ENCODE data around the gene F10. TPM values are rescaled to one million over a fixed set of nuclear protein-coding genes. Genes with fewer than 3 reads are reported as not detected.

Gene F10
- total and polyA plus RNA-seq, 10 donors = 1.6 to 6.4 (median 2.9) TPM

DNA sequence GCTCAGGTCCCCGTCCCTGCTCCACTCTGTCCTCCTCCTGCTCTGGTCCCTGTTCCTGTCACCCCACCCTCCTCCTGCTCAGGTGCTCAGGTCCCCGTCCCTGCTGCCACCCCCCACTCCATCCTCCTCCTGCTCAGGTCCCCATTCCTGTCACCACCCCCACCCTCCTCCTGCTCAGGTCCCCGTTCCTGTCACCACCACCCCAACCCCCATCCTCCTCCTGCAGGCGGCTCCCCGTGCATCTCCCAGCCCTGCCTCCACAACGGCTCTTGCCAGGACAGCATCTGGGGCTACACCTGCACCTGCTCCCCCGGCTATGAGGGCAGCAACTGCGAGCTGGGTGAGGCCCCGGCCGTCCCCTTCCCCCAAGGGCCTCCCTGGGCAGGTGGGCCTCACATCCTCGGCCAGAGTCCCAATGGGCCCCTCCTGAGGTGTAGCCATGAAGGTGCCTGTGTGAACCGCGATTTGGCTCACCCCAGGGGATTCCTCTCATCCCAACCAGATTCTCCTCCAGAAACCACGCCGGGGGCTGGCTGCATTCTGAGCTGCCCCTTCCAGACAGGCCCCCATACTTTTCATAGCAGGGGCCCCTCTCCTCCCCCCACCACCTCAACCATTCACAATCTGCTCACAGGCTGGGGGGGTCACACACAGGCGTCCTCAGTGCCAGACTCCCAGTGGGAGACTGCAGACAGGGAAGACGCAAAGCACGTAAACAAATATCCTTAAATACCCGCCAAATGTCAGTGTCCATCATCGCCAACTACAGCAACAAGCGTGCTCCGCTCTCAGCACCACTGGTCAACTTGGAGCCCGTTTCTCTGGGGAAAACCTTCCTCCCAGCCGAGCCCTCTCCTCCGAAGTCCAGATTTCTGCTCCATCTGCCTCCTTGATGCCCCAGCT lies 40.4 kb downstream of the F10 start:
- Histone ChIP-seq H3K4me1 (peaks cover 0 to 18% (median 4%) of the 10 kb centered on the region in 6 donors), H3K9me3 (peaks cover 0 to 11% (median 0%) of the 10 kb centered on the region in 8 donors), H3K27ac (peak overlapping the region in 1 of 8 donors; percentile 66), H3K27me3 (replicated peaks in 1 of 7) (peaks cover 0 to 45% (median 11%) of the 10 kb centered on the region in 7 donors), H3K36me3 (no peaks in the 10 kb centered on the region), H3K4me3 (no peak overlapping the region)
- DNase-seq = no peak
- intact Hi-C loops (cut with DNase I; ENCODE audit: low total_unique reads) = no loop called here
- no peak for TF ChIP-seq POLR2AphosphoS5 (IDR thresholded peaks at IDR 0.05)
- TF ChIP-seq, protein P1, sequence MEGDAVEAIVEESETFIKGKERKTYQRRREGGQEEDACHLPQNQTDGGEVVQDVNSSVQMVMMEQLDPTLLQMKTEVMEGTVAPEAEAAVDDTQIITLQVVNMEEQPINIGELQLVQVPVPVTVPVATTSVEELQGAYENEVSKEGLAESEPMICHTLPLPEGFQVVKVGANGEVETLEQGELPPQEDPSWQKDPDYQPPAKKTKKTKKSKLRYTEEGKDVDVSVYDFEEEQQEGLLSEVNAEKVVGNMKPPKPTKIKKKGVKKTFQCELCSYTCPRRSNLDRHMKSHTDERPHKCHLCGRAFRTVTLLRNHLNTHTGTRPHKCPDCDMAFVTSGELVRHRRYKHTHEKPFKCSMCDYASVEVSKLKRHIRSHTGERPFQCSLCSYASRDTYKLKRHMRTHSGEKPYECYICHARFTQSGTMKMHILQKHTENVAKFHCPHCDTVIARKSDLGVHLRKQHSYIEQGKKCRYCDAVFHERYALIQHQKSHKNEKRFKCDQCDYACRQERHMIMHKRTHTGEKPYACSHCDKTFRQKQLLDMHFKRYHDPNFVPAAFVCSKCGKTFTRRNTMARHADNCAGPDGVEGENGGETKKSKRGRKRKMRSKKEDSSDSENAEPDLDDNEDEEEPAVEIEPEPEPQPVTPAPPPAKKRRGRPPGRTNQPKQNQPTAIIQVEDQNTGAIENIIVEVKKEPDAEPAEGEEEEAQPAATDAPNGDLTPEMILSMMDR (IDR thresholded peaks at IDR 0.05 in 8 of 11, conservative IDR thresholded peaks at IDR 0.05 in 3 of 11) = no peak
- no peak for TF ChIP-seq POLR2A (IDR thresholded peaks at IDR 0.05)
- WGBS, 5 donors = 41 to 56% (median 44%) methylated on average over 23 to 25 of the region's 25 CpGs

DNA sequence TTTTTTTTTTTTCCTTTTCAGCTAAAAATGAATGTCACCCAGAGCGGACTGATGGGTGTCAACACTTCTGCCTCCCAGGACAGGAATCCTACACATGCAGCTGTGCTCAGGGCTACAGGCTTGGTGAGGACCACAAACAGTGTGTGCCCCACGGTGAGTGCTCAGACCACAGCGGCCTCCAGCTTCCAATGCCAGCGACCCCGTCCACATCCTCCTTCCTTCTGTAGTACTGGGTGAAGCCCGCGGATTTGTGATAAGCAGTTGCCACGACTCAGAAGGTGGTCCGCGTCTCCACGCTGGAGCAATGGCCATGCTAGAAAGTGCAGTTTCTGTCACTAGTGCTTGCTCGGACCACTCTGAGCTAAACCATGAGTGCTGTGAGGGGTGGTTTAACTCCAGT lies 41.9 kb downstream of the F10 start:
- Histone ChIP-seq H3K27me3 (replicated peaks in 1 of 7) (peaks cover 0 to 32% (median 11%) of the 10 kb centered on the region in 7 donors), H3K4me1 (peaks cover 0 to 18% (median 4%) of the 10 kb centered on the region in 6 donors), H3K9me3 (peaks cover 0 to 11% (median 0%) of the 10 kb centered on the region in 8 donors), H3K36me3 (peaks cover 0 to 2% (median 0%) of the 10 kb centered on the region in 6 donors), H3K4me3 (no peak overlapping the region), H3K27ac (no peak overlapping the region)
- DNase-seq = no peak
- WGBS, 5 donors = 48 to 85% (median 62%) methylated on average over 12 of the region's 12 CpGs
- TF ChIP-seq POLR2A (IDR thresholded peaks at IDR 0.05) (no peak), POLR2AphosphoS5 (IDR thresholded peaks at IDR 0.05) (no peak)
- TF ChIP-seq, protein P1 (IDR thresholded peaks at IDR 0.05 in 8 of 11, conservative IDR thresholded peaks at IDR 0.05 in 3 of 11) = no peak
- intact Hi-C loops (cut with DNase I; ENCODE audit: low total_unique reads) = no loop called here

DNA sequence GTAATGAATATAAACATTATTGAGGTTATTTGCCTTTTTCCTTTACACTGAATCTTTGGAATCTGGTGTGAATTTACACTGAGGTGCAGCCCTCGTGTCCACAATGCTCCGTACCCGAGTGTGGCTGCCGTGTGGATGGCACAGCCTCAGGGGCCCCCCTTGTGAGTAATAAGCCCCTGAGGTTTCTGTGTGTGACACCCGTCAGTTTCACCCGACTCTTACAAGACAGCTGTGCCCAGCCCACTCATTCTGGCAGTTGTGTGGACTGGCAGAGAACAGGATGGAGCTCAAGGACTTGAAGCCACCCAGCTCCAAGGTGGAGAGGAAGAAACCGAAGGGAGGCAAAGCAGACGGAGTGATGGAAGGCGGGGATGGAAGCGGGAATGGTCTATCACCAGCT lies 43.7 kb downstream of the F10 start:
- TF ChIP-seq POLR2A (IDR thresholded peaks at IDR 0.05) (no peak), POLR2AphosphoS5 (IDR thresholded peaks at IDR 0.05) (no peak)
- TF ChIP-seq, protein P1 (IDR thresholded peaks at IDR 0.05 in 8 of 11, conservative IDR thresholded peaks at IDR 0.05 in 3 of 11) = no peak
- intact Hi-C loops (cut with DNase I; ENCODE audit: low total_unique reads) = no loop called here
- Histone ChIP-seq H3K4me1 (peaks cover 0 to 20% (median 7%) of the 10 kb centered on the region in 6 donors), H3K4me3 (no peak overlapping the region), H3K9me3 (peaks cover 0 to 11% (median 0%) of the 10 kb centered on the region in 8 donors), H3K36me3 (peaks cover 0 to 14% (median under 1%) of the 10 kb centered on the region in 6 donors), H3K27me3 (replicated peaks in 1 of 7) (peaks cover 0 to 14% (median 7%) of the 10 kb centered on the region in 7 donors), H3K27ac (no peak overlapping the region)
- 71 to 87% (median 79%) methylated on average over 10 of the region's 10 CpGs for WGBS, 5 donors
- no peak for DNase-seq

DNA sequence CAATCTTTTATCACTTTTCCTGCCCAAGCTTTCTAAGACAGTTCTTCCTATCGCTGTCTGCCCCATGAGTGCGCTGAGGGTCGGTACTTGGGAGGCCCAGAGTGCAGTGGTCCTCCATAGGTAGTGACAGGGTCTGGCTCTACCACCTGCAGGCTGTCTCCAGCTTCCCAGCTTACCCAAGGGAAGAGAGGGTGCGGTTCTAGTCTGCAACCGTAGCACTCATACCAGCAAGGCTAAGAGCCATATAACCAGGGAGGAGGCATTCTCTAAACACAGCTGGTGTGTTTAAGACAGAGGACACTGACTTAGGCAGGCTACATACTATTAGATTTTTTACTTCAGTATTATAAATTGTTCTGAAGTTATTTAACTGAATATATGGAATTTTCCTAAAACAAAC lies 44.1 kb downstream of the F10 start:
- no peak for TF ChIP-seq POLR2AphosphoS5 (IDR thresholded peaks at IDR 0.05)
- Histone ChIP-seq H3K27me3 (replicated peaks in 1 of 7) (peaks cover 0 to 10% (median 3%) of the 10 kb centered on the region in 7 donors), H3K9me3 (peaks cover 0 to 11% (median 0%) of the 10 kb centered on the region in 8 donors), H3K36me3 (peaks cover 0 to 18% (median 3%) of the 10 kb centered on the region in 6 donors), H3K4me3 (no peak overlapping the region), H3K27ac (no peak overlapping the region), H3K4me1 (peaks cover 0 to 22% (median 6%) of the 10 kb centered on the region in 6 donors)
- 75 to 89% (median 79%) methylated on average over 5 of the region's 5 CpGs for WGBS, 5 donors
- no peak for DNase-seq
- intact Hi-C loops (cut with DNase I; ENCODE audit: low total_unique reads) = no loop called here
